IMR-90 (cell line): ENCODE results near the gene COLGALT1. TPM values are rescaled to one million over a fixed set of nuclear protein-coding genes. Genes with fewer than 3 reads are reported as not detected.

ENCODE experiments used
- ATAC-seq: fragments of 200-7000 bp; cut with Tn5 transposase; 2 replicates; pipeline ENCODE4 v1.9.1; 2020; ENCODE audit warnings: low read depth, mild to moderate bottlenecking, moderate library complexity
- BruUV-seq: library from RNA; stranded (reverse); fragments of 400-500 nt; replicated peaks from 2 replicates; lab custom pipeline; 2021; lab: Mats Ljungman, UMichigan
- CTCF ChIA-PET: fragments of 300-600 bp; formaldehyde crosslinking; extraction: SDS; loops from one replicate; lab custom pipeline; 2021; ENCODE audit warnings: antibody characterized with exemption; lab: Yijun Ruan, JAX
- POLR2A ChIA-PET: fragments of 300-600 bp; sonication (Branson Sonifier 250); formaldehyde crosslinking; loops from one replicate; lab custom pipeline; 2022; ENCODE audit warnings: antibody characterized with exemption; ENCODE audit not compliant: unreplicated experiment; lab: Charles Lee
- DNase-seq: peaks from one replicate; pipeline ENCODE4 v3.0.0; 2013
- H2AFZ ChIP-seq: replicated peaks from 2 replicates; pipeline ENCODE3; 2013; ENCODE audit warnings: low read length, mild to moderate bottlenecking; ENCODE audit not compliant: poor library complexity
- H2AK5ac ChIP-seq: 2 replicates; pipeline ENCODE4 v1.6.1; 2013; ENCODE audit warnings: low read depth, low read length, inconsistent platforms
- H2AK9ac ChIP-seq: replicated peaks from 2 replicates; pipeline ENCODE3; 2013; ENCODE audit warnings: mild to moderate bottlenecking, low read depth, low read length, moderate library complexity; ENCODE audit not compliant: poor library complexity
- H2BK120ac ChIP-seq: 2 replicates; pipeline ENCODE4 v1.6.1; 2013; ENCODE audit warnings: low read depth, low read length, inconsistent platforms
- H2BK15ac ChIP-seq: 3 replicates; pipeline ENCODE4 v1.6.1; 2013; ENCODE audit warnings: low read depth, low read length, inconsistent platforms
- H2BK20ac ChIP-seq: 2 replicates; pipeline ENCODE4 v1.6.1; 2013; ENCODE audit warnings: low read depth, mild to moderate bottlenecking, inconsistent platforms, low read length, moderate library complexity
- H2BK5ac ChIP-seq: 2 replicates; pipeline ENCODE4 v1.6.1; 2013; ENCODE audit warnings: mild to moderate bottlenecking, low read depth, low read length, inconsistent platforms; ENCODE audit not compliant: poor library complexity, severe bottlenecking
- H3K14ac ChIP-seq: replicated peaks from 2 replicates; pipeline ENCODE4 v1.6.1; 2013; ENCODE audit warnings: low read depth, low read length, inconsistent platforms
- H3K18ac ChIP-seq: 2 replicates; pipeline ENCODE4 v1.6.1; 2013; ENCODE audit warnings: low read depth, low read length, control low read depth
- H3K23ac ChIP-seq: 2 replicates; pipeline ENCODE4 v1.6.1; 2013; ENCODE audit warnings: low read depth, low read length, inconsistent platforms
- H3K27ac ChIP-seq: 2 replicates; pipeline ENCODE4 v1.5.1; 2013; ENCODE audit warnings: mild to moderate bottlenecking, control low read depth, low read length; ENCODE audit not compliant: insufficient read depth
- H3K27me3 ChIP-seq: 2 replicates; pipeline ENCODE4 v1.6.1; 2013; ENCODE audit warnings: low read length; ENCODE audit not compliant: control insufficient read depth, insufficient read depth
- H3K36me3 ChIP-seq: 2 replicates; pipeline ENCODE4 v1.6.1; 2013; ENCODE audit warnings: low read length, mixed read lengths; ENCODE audit not compliant: control insufficient read depth, insufficient read depth
- H3K4ac ChIP-seq: 2 replicates; pipeline ENCODE4 v1.6.1; 2013; ENCODE audit warnings: low read depth, low read length, inconsistent platforms
- H3K4me1 ChIP-seq: 2 replicates; pipeline ENCODE4 v1.6.1; 2013; ENCODE audit warnings: low read length, mixed read lengths; ENCODE audit not compliant: control insufficient read depth, insufficient read depth
- H3K4me2 ChIP-seq: 2 replicates; pipeline ENCODE4 v1.6.1; 2013; ENCODE audit warnings: low read depth, mild to moderate bottlenecking, control low read depth, low read length, moderate library complexity
- H3K4me3 ChIP-seq: 2 replicates; pipeline ENCODE4 v1.5.1; 2013; ENCODE audit warnings: low read depth, mild to moderate bottlenecking, control low read depth, low read length, moderate library complexity; ENCODE audit not compliant: insufficient read depth
- H3K56ac ChIP-seq: 2 replicates; pipeline ENCODE4 v1.6.1; 2013; ENCODE audit warnings: low read length, inconsistent platforms; ENCODE audit not compliant: insufficient read depth; ENCODE audit errors: extremely low read depth
- H3K79me1 ChIP-seq, 2 experiments: 2 replicates each; pipeline ENCODE4 v1.6.1; 2013; ENCODE audit warnings: low read length in 2 of 2, inconsistent platforms in 1 of 2, low read depth in 1 of 2
- H3K9ac ChIP-seq: 2 replicates; pipeline ENCODE4 v1.6.1; 2013; ENCODE audit warnings: low read depth, low read length, control low read depth
- H3K9me1 ChIP-seq: 2 replicates; pipeline ENCODE4 v1.6.1; 2013; ENCODE audit warnings: low read length, inconsistent platforms; ENCODE audit not compliant: insufficient read depth
- H3K9me3 ChIP-seq: 2 replicates; pipeline ENCODE4 v1.6.1; 2013; ENCODE audit warnings: low read length; ENCODE audit not compliant: control insufficient read depth, insufficient read depth
- H4K20me1 ChIP-seq: 2 replicates; pipeline ENCODE4 v1.6.1; 2013; ENCODE audit warnings: low read length, inconsistent platforms; ENCODE audit not compliant: insufficient read depth
- H4K5ac ChIP-seq: 2 replicates; pipeline ENCODE4 v1.6.1; 2013; ENCODE audit warnings: mild to moderate bottlenecking, low read depth, low read length, control low read depth
- H4K8ac ChIP-seq, 2 experiments: 2 replicates each; pipeline ENCODE4 v1.6.1; 2013; ENCODE audit warnings: low read depth in 2 of 2, low read length in 2 of 2, control low read depth in 1 of 2, inconsistent platforms in 1 of 2
- H4K91ac ChIP-seq: 2 replicates; pipeline ENCODE4 v1.6.1; 2013; ENCODE audit warnings: low read depth, low read length, inconsistent platforms; ENCODE audit not compliant: insufficient read depth
- MXI1 ChIP-seq: IDR thresholded peaks from 2 replicates; pipeline ENCODE4 v1.6.1; 2012; ENCODE audit warnings: low read depth, mild to moderate bottlenecking, low read length, moderate library complexity, borderline replicate concordance
- WGBS, 2 experiments: methylation state at CpG; one replicate each; pipeline versions ENCODE4 v1.1.5 to v1.1.7; 2013; ENCODE audit warnings: missing lambda C conversion rate in 2 of 2; ENCODE audit not compliant: insufficient read length in 1 of 2; ENCODE audit errors: extremely low coverage in 2 of 2; 5-methylcytosine and 5-hydroxymethylcytosine counted together
- dilution Hi-C: fragments of 300-500 bp; cut with HindIII; formaldehyde crosslinking; loops from one replicate; pipeline ENCODE4 v1.14.3; 2018; ENCODE audit warnings: low sequenced_read_pairs; ENCODE audit not compliant: unreplicated experiment
- in situ Hi-C: fragments of 300-500 bp; cut with MboI; formaldehyde crosslinking; loops from 3 replicates; pipeline ENCODE4 v1.14.3; 2019; ENCODE audit warnings: low sequenced_read_pairs, inconsistent platforms, mixed read lengths
- intact Hi-C: fragments of 100-400 bp; cut with micrococcal nuclease; formaldehyde crosslinking; loops from 2 replicates; pipeline ENCODE4 v1.10.0; 2022
- polyA plus RNA-seq, 3 experiments: library from polyadenylated mRNA; depleted of rRNA; stranded (reverse); fragments of >200 nt; gene quantifications; 2 replicates each; pipeline ENCODE4 v1.2.3, GENCODE V29; 2012; ENCODE audit warnings: low replicate concordance in 1 of 3
- total RNA-seq: library from RNA; depleted of rRNA; stranded (reverse); fragments of >200 nt; gene quantifications from 2 replicates; pipeline ENCODE4 v1.2.3, GENCODE V29; 2012

COLGALT1 gene
- total and polyA plus RNA-seq, 2 of the 4 experiments (the other 2 are of a cell fraction), result 77.1 to 117 TPM

DNA sequence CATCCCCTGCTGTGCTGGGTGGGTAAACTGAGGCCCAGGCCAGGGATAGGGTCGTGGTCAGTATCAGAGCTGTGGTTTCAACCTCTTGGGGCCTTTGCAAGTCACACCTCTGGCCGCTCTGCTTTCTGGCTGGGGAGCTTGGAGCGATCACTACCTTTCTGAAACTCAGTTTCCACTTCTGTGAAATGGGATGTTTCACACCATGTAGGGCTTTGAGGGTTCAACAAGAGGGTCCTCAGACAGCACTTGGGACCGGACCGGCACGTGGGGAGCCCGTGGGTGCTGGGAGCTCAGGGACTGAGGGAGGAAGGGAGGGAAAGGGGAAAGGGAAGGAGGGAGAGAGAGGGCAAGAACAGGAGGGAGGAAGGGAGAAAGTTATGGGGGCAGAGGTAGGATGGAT lies 22.9 kb upstream of the COLGALT1 start:
- no peak overlapping the region for H3K4ac ChIP-seq
- no peak overlapping the region for H3K14ac ChIP-seq
- no peak overlapping the region for H3K4me3 ChIP-seq
- peaks cover 7% of the 10 kb centered on the region; the same call in 1 of the 2 replicates for H3K27me3 ChIP-seq
- no peaks in the 10 kb centered on the region for H3K79me1 ChIP-seq
- no peak overlapping the region for H2AK5ac ChIP-seq
- intact Hi-C loops, result no loop called here
- no peak overlapping the region for H3K23ac ChIP-seq
- peaks cover 3% of the 10 kb centered on the region; the same call in 1 of the 2 replicates for H3K9me1 ChIP-seq
- H4K20me1 ChIP-seq, result no peaks in the 10 kb centered on the region
- peaks cover 12% of the 10 kb centered on the region for H3K9me3 ChIP-seq
- dilution Hi-C loops, result no loop called here
- H2BK15ac ChIP-seq, result no peak overlapping the region
- no peak overlapping the region for H3K9ac ChIP-seq
- ChIA-PET CTCF (no interaction called here), POLR2A (no interaction called here)
- H3K4me2 ChIP-seq, result no peak overlapping the region
- no TSS peak for BruUV-seq
- no peak overlapping the region for H2AK9ac ChIP-seq
- H3K27ac ChIP-seq, result no peak overlapping the region
- H3K18ac ChIP-seq, result no peak overlapping the region
- no peak overlapping the region for H3K56ac ChIP-seq
- H3K36me3 ChIP-seq, result no peaks in the 10 kb centered on the region
- DNase-seq, result no peak
- no peak for TF ChIP-seq MXI1
- H2BK20ac ChIP-seq, result no peak overlapping the region
- no peak overlapping the region for H4K5ac ChIP-seq
- H3K4me1 ChIP-seq, result peaks cover 2% of the 10 kb centered on the region; the same call in 1 of the 2 replicates
- no peak overlapping the region for H4K8ac ChIP-seq
- no peak overlapping the region for H2BK120ac ChIP-seq
- WGBS, 2 experiments, result 72% methylated on average over 5 of the region's 7 CpGs; no CpG with 5 or more reads in 1 of the 2 experiments
- ATAC-seq, result no peak
- H2BK5ac ChIP-seq, result no peak overlapping the region
- no peak overlapping the region for H4K91ac ChIP-seq
- no peak overlapping the region for H2AFZ ChIP-seq
- in situ Hi-C loops, result no loop called here
